HG03064 (cell line): Measurements from ENCODE around the gene DOCK4.

Source experiments
- ATAC-seq: cut with Tn5 transposase; IDR thresholded peaks from one replicate; pipeline ENCODE4 v1.9.1; 2021; ENCODE audit warnings: low read depth; ENCODE audit not compliant: unreplicated experiment

The DOCK4 gene

GRCh38 chr7:112224186-112224585, 18.0 kb upstream of the DOCK4 start:
- no peak for ATAC-seq

GRCh38 chr7:112223310-112223709, 17.1 kb upstream of the DOCK4 start:
- no peak for ATAC-seq

- no peak for ATAC-seq
These were observed 14.8 kb upstream of the DOCK4 start for GRCh38 chr7:112220877-112221434.

GRCh38 chr7:112215787-112216186, 9.6 kb upstream of the DOCK4 start:
- no peak for ATAC-seq

- ATAC-seq, result no peak
These were observed 8.7 kb upstream of the DOCK4 start for GRCh38 chr7:112214883-112215282.

GRCh38 chr7:112214268-112214667, 8.1 kb upstream of the DOCK4 start:
- ATAC-seq, result no peak

GRCh38 chr7:112213735-112214134, 7.5 kb upstream of the DOCK4 start:
- ATAC-seq, result no peak

- no peak for ATAC-seq
These were observed 6.4 kb upstream of the DOCK4 start for GRCh38 chr7:112212571-112212970.

- ATAC-seq, result no peak
These were observed 5.2 kb upstream of the DOCK4 start for GRCh38 chr7:112211348-112211907.

GRCh38 chr7:112207765-112208164, 1.6 kb upstream of the DOCK4 start:
- ATAC-seq, result no peak

- no peak for ATAC-seq
These were observed 893 bp upstream of the DOCK4 start for GRCh38 chr7:112206991-112207592.

- peak; percentile 9 for ATAC-seq
These were observed 609 bp downstream of the DOCK4 start for GRCh38 chr7:112205343-112206237.

GRCh38 chr7:112204499-112205342, 1.5 kb downstream of the DOCK4 start:
- no peak for ATAC-seq

- no peak for ATAC-seq
These were observed 2.8 kb downstream of the DOCK4 start for GRCh38 chr7:112203365-112203739.

GRCh38 chr7:112202816-112203215, 3.4 kb downstream of the DOCK4 start:
- no peak for ATAC-seq

GRCh38 chr7:112201839-112202238, 4.4 kb downstream of the DOCK4 start:
- no peak for ATAC-seq

- no peak for ATAC-seq
These were observed 4.8 kb downstream of the DOCK4 start for GRCh38 chr7:112201411-112201810.

GRCh38 chr7:112199672-112200071, 6.5 kb downstream of the DOCK4 start:
- ATAC-seq, result no peak

- ATAC-seq, result no peak
These were observed 7.1 kb downstream of the DOCK4 start for GRCh38 chr7:112199035-112199655.

- no peak for ATAC-seq
These were observed 8.9 kb downstream of the DOCK4 start for GRCh38 chr7:112197322-112197721.
